ENCODE results near the gene ABLIM1.

Gene ABLIM1

GRCh38 chr10:114684822-114685209 lies 26.7 kb upstream of the ABLIM1 start:
- H3K4me3 ChIP-seq (ENCODE audit: low read depth, low read length), result no peak overlapping the region
- DNase-seq (ENCODE audit: low read depth), result no peak
- no peak for TF ChIP-seq CTCF (IDR thresholded peaks at IDR 0.05; ENCODE audit: insufficient read depth, low read depth, low read length, missing control alignments)

GRCh38 chr10:114684084-114684821 lies 26.2 kb upstream of the ABLIM1 start:
- TF ChIP-seq CTCF (IDR thresholded peaks at IDR 0.05; ENCODE audit: insufficient read depth, low read depth, low read length, missing control alignments), result no peak
- DNase-seq (ENCODE audit: low read depth), result no peak
- H3K4me3 ChIP-seq (ENCODE audit: low read depth, low read length), result no peak overlapping the region

- no peak for DNase-seq (ENCODE audit: low read depth)
- no peak overlapping the region for H3K4me3 ChIP-seq (ENCODE audit: low read depth, low read length)
- no peak for TF ChIP-seq CTCF (IDR thresholded peaks at IDR 0.05; ENCODE audit: insufficient read depth, low read depth, low read length, missing control alignments)
These were observed 25.5 kb upstream of the ABLIM1 start for GRCh38 chr10:114683593-114683992.

- no peak for DNase-seq (ENCODE audit: low read depth)
- H3K4me3 ChIP-seq (ENCODE audit: low read depth, low read length), result no peak overlapping the region
- no peak for TF ChIP-seq CTCF (IDR thresholded peaks at IDR 0.05; ENCODE audit: insufficient read depth, low read depth, low read length, missing control alignments)
These were observed 25.1 kb upstream of the ABLIM1 start for GRCh38 chr10:114683162-114683561.

GRCh38 chr10:114682532-114682931 lies 24.5 kb upstream of the ABLIM1 start:
- no peak for DNase-seq (ENCODE audit: low read depth)
- no peak overlapping the region for H3K4me3 ChIP-seq (ENCODE audit: low read depth, low read length)

GRCh38 chr10:114682121-114682520 lies 24.0 kb upstream of the ABLIM1 start:
- no peak for TF ChIP-seq CTCF (IDR thresholded peaks at IDR 0.05; ENCODE audit: insufficient read depth, low read depth, low read length, missing control alignments)
- DNase-seq (ENCODE audit: low read depth), result no peak
- H3K4me3 ChIP-seq (ENCODE audit: low read depth, low read length), result no peak overlapping the region

More at GRCh38 chr10:114682532-114682931, 24.5 kb upstream of the ABLIM1 start:
- TF ChIP-seq CTCF (IDR thresholded peaks at IDR 0.05; ENCODE audit: insufficient read depth, low read depth, low read length, missing control alignments), result no peak

GRCh38 chr10:114681542-114681941 lies 23.5 kb upstream of the ABLIM1 start:
- TF ChIP-seq CTCF (IDR thresholded peaks at IDR 0.05; ENCODE audit: insufficient read depth, low read depth, low read length, missing control alignments), result no peak
- DNase-seq (ENCODE audit: low read depth), result no peak
- no peak overlapping the region for H3K4me3 ChIP-seq (ENCODE audit: low read depth, low read length)

Measured in GM12865 (cell line).